Activated naive CD4-positive, alpha-beta T cell treated with anti-CD3 and anti-CD28 coated beads, Interleukin-2, amount 10 ng/mL, durations not matched to agents 7 days and 5 days (primary cell): ENCODE measurements around the gene SLC45A1.

Experiments used
- CTCF ChIA-PET: fragments of 350-600 bp; sonication (Branson Sonifier 250); formaldehyde crosslinking; loops from one replicate; lab custom pipeline; 2021; ENCODE audit warnings: antibody characterized with exemption; lab: Charles Lee
- DNase-seq: peaks from one replicate; pipeline ENCODE4 v3.0.0-alpha.2; 2020
- H3K27ac Mint-ChIP-seq: one replicate; pipeline ENCODE4 v1.8.0; 2021; ENCODE audit warnings: mild to moderate bottlenecking, moderate library complexity, mixed read lengths
- H3K27me3 Mint-ChIP-seq: one replicate; pipeline ENCODE4 v1.8.0; 2021; ENCODE audit warnings: mild to moderate bottlenecking, mixed read lengths
- H3K36me3 Mint-ChIP-seq: one replicate; pipeline ENCODE4 v1.8.0; 2021; ENCODE audit warnings: mixed read lengths
- H3K4me1 Mint-ChIP-seq: one replicate; pipeline ENCODE4 v1.8.0; 2021; ENCODE audit warnings: mixed read lengths
- H3K4me3 Mint-ChIP-seq: one replicate; pipeline ENCODE4 v1.8.0; 2021; ENCODE audit warnings: mild to moderate bottlenecking, moderate library complexity, mixed read lengths
- H3K9me3 Mint-ChIP-seq: one replicate; pipeline ENCODE4 v1.8.0; 2021; ENCODE audit warnings: mixed read lengths

Gene SLC45A1

DNA sequence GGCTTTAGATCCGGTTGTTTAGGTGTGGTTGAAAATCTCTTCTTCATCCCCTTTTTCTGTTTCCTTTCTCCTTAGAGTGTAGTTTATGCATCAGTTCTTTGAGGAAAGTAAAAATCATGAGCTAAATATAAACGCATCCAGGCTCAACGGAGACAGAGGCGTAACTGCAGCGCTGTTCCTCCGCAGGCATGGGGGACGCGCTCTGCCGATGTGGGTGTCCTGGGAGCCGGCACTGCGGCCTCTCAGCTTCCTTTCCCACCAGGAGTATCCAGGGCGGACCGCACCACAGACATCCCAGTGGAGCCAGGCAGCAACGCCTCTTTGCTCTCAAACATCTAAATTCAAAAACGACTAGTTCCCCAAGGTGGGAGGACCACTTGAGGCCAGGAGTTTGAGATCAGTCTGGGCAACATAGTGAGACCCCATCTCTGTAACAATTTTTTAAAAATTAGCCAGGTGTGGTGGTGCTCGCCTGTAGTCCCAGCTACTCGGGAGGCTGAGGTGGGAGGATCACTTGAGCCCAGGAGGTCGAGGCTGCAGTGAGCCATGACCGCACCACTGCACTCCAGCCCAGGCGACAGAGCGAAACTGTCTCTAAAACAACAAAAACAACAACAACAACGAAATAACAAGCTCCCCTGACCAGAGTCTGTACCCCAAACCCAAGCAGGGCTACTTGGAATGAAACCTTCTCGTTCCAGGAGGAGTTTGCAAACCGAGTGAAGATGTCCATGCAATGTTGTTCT lies 16.4 kb downstream of the SLC45A1 start:
- Mint-ChIP-seq H3K27me3 (no peaks in the 10 kb centered on the region), H3K36me3 (no peaks in the 10 kb centered on the region), H3K4me1 (no peaks in the 10 kb centered on the region), H3K9me3 (peaks cover 3% of the 10 kb centered on the region), H3K4me3 (no peak overlapping the region), H3K27ac (no peak overlapping the region)
- no peak for DNase-seq
- CTCF ChIA-PET: interaction anchor here (0.7 kb wide), 1 partner anchor 317 kb away, joined by 3 read pairs; no protein-coding TSS in a partner anchor

DNA sequence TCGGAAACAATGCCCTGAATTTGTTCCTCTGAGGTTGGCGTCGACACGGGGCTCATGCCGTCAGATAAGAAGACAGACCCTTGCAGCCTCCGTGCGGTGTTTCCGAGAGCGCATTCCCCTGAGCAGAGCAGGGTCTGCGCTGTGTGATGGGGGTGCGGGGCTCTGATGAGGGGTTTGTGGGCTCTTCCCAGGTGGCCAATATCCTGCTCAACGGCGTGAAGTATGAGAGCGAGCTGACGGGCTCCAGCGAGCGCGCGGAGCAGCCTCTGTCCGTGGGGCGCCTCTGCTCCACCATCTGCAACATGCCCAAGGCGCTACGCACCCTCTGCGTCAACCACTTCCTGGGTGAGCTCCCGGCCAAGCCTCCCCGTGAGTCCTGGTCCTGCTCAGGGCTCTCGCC lies 17.3 kb downstream of the SLC45A1 start:
- H3K9me3 Mint-ChIP-seq: peaks cover 3% of the 10 kb centered on the region
- H3K27me3 Mint-ChIP-seq: no peaks in the 10 kb centered on the region
- DNase-seq: no peak
- H3K4me3 Mint-ChIP-seq: no peak overlapping the region
- H3K36me3 Mint-ChIP-seq: no peaks in the 10 kb centered on the region
- no peak overlapping the region for H3K27ac Mint-ChIP-seq
- CTCF ChIA-PET: no interaction called here
- H3K4me1 Mint-ChIP-seq: no peaks in the 10 kb centered on the region

DNA sequence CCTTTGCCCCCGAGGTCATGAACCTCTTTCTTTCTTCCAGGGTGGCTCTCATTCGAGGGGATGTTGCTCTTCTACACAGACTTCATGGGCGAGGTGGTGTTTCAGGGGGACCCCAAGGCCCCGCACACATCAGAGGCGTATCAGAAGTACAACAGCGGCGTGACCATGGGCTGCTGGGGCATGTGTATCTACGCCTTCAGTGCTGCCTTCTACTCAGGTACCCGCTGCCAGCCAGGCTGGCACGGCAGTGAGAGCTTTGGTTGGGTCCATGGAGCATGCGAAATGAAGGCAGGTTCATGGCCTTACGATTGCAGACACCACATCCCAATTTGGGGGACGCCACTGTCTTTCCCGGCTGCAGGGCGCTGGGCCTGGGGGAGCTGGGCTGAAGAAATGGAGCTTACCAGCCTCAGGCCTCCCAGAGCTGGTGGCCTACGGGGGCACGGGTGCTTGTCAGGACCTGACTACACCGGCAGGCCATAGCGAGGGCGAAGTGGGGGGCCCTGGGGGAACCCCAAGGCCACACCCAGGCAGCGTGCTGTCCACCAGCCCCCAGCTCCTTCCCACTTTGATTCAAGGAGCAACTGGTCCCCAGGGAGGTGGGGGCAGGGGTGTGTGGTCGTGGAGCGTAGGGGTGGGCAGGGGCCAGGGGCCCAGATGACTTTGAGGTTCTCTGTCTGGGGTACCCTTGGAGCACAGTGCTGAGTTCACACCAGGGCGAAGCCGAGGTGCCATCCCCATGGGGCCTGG lies 20.0 kb downstream of the SLC45A1 start:
- DNase-seq: no peak
- Mint-ChIP-seq H3K36me3 (no peaks in the 10 kb centered on the region), H3K27ac (no peak overlapping the region), H3K4me3 (no peak overlapping the region), H3K27me3 (no peaks in the 10 kb centered on the region), H3K4me1 (no peaks in the 10 kb centered on the region), H3K9me3 (peaks cover 3% of the 10 kb centered on the region)
- CTCF ChIA-PET: no interaction called here

DNA sequence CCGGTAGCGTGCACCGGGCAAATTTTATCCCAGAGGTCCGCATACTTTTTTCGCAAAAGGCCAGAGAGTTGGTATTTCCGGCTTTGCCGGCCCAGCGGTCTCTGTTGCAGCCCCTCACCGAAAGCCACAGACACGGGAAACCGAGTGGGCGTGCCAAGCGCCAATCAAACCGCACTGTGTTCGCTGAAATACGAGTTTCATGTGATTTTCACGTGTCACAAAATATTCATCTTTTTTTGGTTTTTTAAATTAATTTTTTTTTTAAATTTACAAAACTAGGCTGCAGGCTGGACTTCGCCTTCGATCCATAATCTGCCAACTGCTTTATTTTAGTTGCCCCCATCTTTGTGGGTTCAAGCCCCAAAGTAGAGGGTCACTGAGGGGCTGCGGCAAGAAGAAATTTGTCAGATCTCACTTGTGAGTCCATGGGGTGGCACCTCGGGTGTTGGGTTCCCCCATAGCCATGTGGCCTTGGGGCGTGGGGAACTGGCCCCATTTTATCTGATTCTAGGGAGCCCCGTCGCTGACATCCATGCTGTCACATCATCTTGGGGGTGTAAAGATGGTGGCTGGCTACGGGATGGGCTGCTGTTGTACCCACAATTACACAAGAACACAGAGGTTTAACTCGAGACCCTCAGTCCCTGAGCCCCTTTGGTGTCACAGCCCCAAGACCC lies 20.8 kb downstream of the SLC45A1 start:
- no peak for DNase-seq
- Mint-ChIP-seq H3K9me3 (peaks cover 3% of the 10 kb centered on the region), H3K27ac (no peak overlapping the region), H3K27me3 (no peaks in the 10 kb centered on the region), H3K36me3 (no peaks in the 10 kb centered on the region), H3K4me1 (no peaks in the 10 kb centered on the region), H3K4me3 (no peak overlapping the region)
- CTCF ChIA-PET: no interaction called here

DNA sequence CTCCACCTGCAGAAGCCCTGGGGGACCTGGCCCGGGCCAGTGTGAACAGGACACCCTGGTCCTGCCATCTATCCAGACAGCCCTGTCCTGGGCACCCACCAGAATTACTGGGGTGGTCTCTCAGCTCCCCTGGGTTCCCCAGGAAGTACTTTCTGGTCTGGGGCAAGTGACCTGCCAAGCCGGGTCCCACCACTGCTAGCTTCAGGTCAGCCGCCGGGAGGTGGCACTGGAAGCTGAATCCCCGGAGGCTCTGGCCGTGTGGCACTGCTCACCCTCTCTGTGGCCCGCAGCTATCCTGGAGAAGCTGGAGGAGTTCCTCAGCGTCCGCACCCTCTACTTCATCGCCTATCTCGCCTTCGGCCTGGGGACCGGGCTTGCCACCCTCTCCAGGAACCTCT lies 21.3 kb downstream of the SLC45A1 start:
- CTCF ChIA-PET: no interaction called here
- Mint-ChIP-seq H3K9me3 (peaks cover 3% of the 10 kb centered on the region), H3K27me3 (no peaks in the 10 kb centered on the region), H3K36me3 (no peaks in the 10 kb centered on the region), H3K27ac (no peak overlapping the region), H3K4me3 (no peak overlapping the region), H3K4me1 (no peaks in the 10 kb centered on the region)
- no peak for DNase-seq

DNA sequence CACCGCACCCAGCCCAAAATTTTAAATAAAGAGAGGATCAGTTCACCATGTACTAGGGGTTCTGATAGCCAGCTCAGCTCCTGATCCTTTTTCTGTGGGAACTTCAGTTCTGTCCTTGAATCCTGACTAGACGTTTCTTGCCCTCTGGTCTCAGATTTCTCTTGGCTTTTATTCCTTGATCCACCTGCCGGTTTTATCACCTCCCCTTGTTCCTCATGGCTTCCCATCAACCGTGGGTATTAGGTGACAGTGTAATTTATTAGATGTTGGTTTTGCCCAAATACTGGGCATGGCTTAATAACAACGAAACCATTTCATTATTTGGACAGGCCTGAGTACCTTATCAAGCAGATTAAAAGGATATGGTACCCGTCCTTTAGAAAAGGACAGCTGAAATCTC lies 22.5 kb downstream of the SLC45A1 start:
- Mint-ChIP-seq H3K27ac (no peak overlapping the region), H3K4me3 (no peak overlapping the region), H3K36me3 (no peaks in the 10 kb centered on the region), H3K4me1 (no peaks in the 10 kb centered on the region), H3K27me3 (no peaks in the 10 kb centered on the region), H3K9me3 (peaks cover 3% of the 10 kb centered on the region)
- no peak for DNase-seq
- CTCF ChIA-PET: no interaction called here

DNA sequence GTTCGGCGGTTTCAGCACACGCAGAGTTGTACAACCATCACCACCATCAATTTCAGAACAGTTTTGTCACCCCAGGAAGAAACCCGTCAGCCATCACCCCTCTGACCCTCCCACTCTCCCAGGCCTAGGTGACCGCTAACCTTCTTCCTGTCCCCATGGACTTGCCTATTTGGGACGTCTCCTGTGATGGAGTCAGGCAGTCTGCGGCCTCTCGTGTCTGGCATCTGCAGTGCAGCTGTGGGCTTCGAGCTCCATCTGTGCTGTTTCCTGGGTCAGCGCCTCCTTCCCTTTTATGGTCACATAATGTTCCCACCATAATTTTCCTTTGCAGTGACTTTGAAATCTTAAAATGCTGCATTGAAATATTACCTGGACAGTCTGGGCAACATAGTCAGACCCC lies 24.4 kb downstream of the SLC45A1 start:
- Mint-ChIP-seq H3K27me3 (no peaks in the 10 kb centered on the region), H3K9me3 (no peaks in the 10 kb centered on the region), H3K4me1 (no peaks in the 10 kb centered on the region), H3K4me3 (no peak overlapping the region), H3K36me3 (no peaks in the 10 kb centered on the region), H3K27ac (no peak overlapping the region)
- DNase-seq: no peak
- CTCF ChIA-PET: no interaction called here

DNA sequence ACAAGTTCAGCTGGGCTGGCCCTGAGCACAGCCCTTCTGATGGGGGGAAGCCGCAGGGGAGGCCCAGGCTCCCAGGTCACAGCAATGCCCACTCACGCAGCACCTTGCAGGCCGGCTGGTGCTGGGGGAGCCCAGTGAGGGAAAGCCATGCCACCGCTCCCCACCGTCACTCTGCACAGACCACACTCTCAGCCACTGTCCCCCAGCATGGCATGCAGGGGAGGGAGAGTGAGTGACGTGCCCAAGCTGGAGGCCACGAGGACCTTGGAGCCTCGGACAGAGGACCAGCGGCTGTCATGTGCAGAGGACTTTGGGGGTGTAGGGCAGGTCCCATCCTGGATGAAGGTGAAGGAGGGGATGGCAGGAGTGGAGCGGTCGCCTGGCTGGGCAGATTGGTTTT lies 25.1 kb downstream of the SLC45A1 start:
- peaks cover 4% of the 10 kb centered on the region for H3K27me3 Mint-ChIP-seq
- no peaks in the 10 kb centered on the region for H3K9me3 Mint-ChIP-seq
- H3K4me1 Mint-ChIP-seq: no peaks in the 10 kb centered on the region
- DNase-seq: no peak
- CTCF ChIA-PET: no interaction called here
- no peak overlapping the region for H3K4me3 Mint-ChIP-seq
- no peak overlapping the region for H3K27ac Mint-ChIP-seq
- H3K36me3 Mint-ChIP-seq: no peaks in the 10 kb centered on the region

DNA sequence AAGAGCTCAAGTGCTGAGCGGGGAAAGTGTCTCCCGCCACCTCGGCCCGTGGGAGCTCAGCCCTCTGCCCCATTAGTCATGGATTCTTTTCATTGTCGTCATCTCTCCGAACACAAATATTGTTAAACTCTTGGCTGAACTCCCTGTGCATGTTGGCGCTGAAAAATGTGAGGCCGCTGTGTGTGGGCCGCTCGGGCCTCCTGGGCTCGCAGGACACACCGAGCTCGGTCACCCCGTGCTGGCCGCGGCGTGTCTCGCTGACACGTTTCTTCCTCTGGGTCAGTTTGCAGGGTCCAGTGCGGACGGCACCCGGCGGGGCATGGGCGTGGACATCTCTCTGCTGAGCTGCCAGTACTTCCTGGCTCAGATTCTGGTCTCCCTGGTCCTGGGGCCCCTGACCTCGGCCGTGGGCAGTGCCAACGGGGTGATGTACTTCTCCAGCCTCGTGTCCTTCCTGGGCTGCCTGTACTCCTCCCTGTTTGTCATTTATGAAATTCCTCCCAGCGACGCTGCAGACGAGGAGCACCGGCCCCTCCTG lies 25.6 kb downstream of the SLC45A1 start:
- Mint-ChIP-seq H3K9me3 (no peaks in the 10 kb centered on the region), H3K36me3 (no peaks in the 10 kb centered on the region), H3K27me3 (peaks cover 7% of the 10 kb centered on the region), H3K4me1 (no peaks in the 10 kb centered on the region), H3K4me3 (no peak overlapping the region), H3K27ac (no peak overlapping the region)
- DNase-seq: no peak
- CTCF ChIA-PET: no interaction called here

DNA sequence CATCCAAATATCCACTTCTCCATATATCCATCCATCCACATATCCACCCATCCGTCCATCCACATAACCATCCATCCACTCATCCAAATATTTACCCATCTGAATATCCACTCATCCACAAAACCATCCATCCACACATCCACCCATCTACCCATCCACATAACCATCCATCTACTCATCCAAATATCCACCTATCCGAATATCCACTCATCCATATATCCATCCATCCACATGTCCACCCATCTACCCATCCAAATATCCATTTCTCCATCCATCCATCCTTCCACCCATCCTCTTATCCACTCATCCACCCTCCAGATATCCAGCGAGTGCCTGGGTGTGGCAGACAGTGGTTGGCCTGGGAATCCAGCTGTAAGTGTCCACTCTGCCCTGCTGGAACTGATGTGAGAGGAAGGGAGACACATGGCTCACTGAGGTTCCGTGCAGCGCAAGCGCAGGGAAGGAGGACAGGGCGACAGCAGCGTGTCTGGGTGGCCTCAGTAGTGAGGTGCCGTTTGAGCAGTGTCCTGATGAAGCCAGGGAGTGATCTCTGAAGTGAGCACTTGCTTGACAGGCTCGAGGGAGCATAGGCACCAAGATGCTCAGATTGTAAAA lies 27.1 kb downstream of the SLC45A1 start:
- Mint-ChIP-seq H3K27me3 (peaks cover 13% of the 10 kb centered on the region), H3K27ac (no peak overlapping the region), H3K4me1 (no peaks in the 10 kb centered on the region), H3K9me3 (no peaks in the 10 kb centered on the region), H3K4me3 (no peak overlapping the region), H3K36me3 (no peaks in the 10 kb centered on the region)
- CTCF ChIA-PET: no interaction called here
- no peak for DNase-seq

DNA sequence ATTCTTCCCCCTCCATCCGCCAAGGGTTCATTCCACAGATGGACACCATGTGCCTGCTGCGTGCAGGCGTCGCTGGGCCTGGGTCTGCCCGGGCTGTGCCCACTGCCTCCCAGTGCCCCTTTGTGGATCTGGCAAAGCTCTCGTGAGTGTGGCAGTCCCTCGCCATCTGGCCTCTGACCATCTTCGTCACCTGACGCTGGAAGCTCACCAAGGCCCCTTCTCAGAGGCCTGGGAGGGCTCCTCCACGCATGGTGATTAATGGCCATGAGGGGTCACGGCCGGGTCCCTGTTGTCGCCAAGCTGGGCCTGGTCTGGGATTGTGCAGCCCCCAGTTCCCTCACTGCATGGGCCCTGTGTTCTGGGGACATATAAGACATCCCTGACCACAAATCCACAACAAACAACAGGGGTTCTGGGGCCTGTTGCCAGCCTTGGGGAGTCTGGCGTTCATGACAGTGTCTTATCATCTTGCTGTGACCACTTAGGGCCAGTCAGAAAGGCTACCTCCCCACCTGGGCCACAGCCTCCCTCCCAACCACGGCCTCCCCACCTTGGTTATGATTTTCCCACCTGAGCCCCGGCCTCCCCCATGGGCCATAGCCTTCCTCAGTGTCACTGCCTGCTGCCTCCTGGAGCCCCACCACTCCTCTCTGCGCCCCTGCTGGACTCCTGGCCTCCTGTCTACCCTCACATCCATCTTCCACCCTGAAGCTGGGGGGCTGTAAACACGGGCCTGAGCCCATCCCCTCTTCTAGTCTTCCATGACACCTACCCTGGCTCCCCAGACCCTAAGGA lies 27.9 kb downstream of the SLC45A1 start:
- Mint-ChIP-seq H3K4me1 (no peaks in the 10 kb centered on the region), H3K27me3 (peaks cover 13% of the 10 kb centered on the region)

DNA sequence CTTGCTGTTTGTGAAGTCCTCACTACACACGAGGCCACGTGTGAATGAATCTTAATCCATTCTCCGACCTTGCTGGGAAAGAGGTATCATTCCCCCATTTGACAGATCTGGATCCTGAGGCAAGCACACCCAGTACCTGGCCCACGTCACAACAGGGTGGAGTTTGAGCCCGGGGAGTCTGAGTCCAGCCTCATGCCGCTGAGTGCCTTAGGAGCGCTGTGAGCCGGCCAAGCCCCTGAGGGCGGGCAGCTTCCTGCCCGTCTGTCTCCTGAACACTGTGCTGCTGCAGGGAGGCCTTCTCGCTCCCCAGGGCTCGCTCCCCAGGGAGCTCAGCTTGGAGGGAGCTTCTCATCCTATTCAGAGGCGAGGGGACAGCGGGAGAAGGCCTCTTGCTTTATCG lies 29.7 kb downstream of the SLC45A1 start:
- Mint-ChIP-seq H3K36me3 (peaks cover 1% of the 10 kb centered on the region), H3K27me3 (peaks cover 13% of the 10 kb centered on the region), H3K4me1 (no peaks in the 10 kb centered on the region), H3K27ac (no peak overlapping the region), H3K9me3 (no peaks in the 10 kb centered on the region), H3K4me3 (no peak overlapping the region)
- DNase-seq: no peak
- CTCF ChIA-PET: interaction anchor here (0.6 to 2.7 kb wide), 5 partner anchors 34 to 679 kb away, joined by 3 to 19 read pairs (median 6); no protein-coding TSS in a partner anchor

More for the DNA sequence above, 27.9 kb downstream of the SLC45A1 start:
- CTCF ChIA-PET: interaction anchor here (1.7 to 2.7 kb wide), 2 partner anchors 313 to 331 kb away, joined by 8 to 19 read pairs; no protein-coding TSS in a partner anchor
- Mint-ChIP-seq H3K9me3 (no peaks in the 10 kb centered on the region), H3K27ac (no peak overlapping the region), H3K4me3 (no peak overlapping the region), H3K36me3 (no peaks in the 10 kb centered on the region)
- DNase-seq: no peak

DNA sequence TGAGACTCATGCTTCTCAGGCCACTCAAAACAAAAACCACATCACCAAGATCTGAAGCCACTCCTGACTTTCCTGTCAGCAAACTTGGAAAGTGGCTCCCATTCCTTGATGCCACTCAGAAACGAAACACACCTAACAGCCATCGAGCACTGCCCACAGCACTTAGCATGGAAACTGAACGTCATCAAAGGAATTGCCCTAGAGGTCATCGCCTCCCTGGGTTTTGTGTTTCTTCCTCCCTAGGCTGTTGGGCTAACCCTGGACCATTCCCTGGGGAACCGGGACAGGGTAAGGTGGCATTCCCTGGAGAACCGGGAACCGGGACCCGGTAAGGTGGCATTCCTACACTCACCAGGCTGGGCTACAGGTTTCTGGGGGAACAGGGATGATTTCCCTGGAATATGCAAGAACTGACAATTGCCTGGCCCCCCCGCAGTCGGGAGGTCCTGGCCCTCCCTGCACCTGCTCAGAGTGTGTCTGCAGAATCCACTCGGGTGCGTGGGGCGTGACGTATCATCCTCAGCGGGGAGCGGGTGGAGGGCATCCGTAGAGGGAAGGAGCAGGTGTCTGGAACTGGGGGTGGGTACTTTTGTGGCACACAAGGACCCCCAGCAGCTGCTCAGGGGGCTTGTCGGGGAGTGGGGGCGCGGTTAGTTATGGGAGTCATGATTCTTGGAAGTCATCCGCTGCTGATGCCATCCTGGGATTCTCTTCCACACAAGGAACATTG lies 30.3 kb downstream of the SLC45A1 start:
- H3K4me3 Mint-ChIP-seq: no peak overlapping the region
- H3K27me3 Mint-ChIP-seq: peaks cover 13% of the 10 kb centered on the region
- DNase-seq: no peak
- no peaks in the 10 kb centered on the region for H3K4me1 Mint-ChIP-seq
- CTCF ChIA-PET: interaction anchor here (0.6 to 3.2 kb wide), 10 partner anchors 10 to 333 kb away, joined by 3 to 36 read pairs (median 6); no protein-coding TSS in a partner anchor
- H3K36me3 Mint-ChIP-seq: peaks cover 7% of the 10 kb centered on the region
- no peak overlapping the region for H3K27ac Mint-ChIP-seq
- no peaks in the 10 kb centered on the region for H3K9me3 Mint-ChIP-seq
